ENCODE measurements around the gene NLN. TPM values are rescaled to one million over a fixed set of nuclear protein-coding genes. Genes with fewer than 3 reads are reported as not detected.
"Not testable (repeated sequence)": the region's sequence is repeated elsewhere in the genome, so short reads cannot be mapped to it uniquely, and the experiment has no call there.

NLN gene
- total and polyA plus RNA-seq, 3 experiments from 2014 or later, result 2.7 to 30.4 (median 27.9) TPM

DNA sequence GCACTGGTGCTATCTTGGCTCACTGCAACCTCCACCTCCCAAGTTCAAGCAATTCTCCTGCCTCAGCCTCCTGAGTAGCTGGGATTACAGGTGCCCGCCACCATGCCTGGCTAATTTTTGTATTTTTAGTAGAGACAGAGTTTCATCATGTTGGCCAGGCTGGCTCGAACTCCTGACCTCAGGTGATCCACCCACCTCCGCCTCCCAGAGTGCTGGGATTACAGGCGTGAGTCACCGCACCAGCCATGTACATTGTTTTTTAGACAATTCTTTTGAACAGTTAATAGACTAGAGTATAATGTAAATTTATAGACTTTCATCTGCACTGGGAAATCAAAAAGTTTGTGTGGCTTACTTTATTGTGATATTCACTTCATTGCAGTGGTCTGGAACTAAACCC is 85.5 kb downstream of the NLN start:
- H3K9me3 Mint-ChIP-seq; DNase-seq; POLR2A ChIA-PET; H3K27me3 Mint-ChIP-seq; H3K27me3 ChIP-seq (ENCODE audit: insufficient read depth, low read length, poor library complexity, severe bottlenecking); H3K4me3 ChIP-seq (ENCODE audit: low read length); H3K4me3 Mint-ChIP-seq; H3K9me3 ChIP-seq (ENCODE audit: low read length); H3K36me3 ChIP-seq (ENCODE audit: insufficient read depth, low read length); CTCF ChIA-PET; H3K27ac Mint-ChIP-seq; H3K27ac ChIP-seq (ENCODE audit: low read depth, low read length): not testable (repeated sequence)
- peaks cover 8 to 19% (median 17%) of the 10 kb centered on the region in 3 donors for H3K4me1 Mint-ChIP-seq
- peaks cover 0 to 13% (median 4%) of the 10 kb centered on the region in 3 donors for H3K36me3 Mint-ChIP-seq
- peaks cover 14% of the 10 kb centered on the region for H3K4me1 ChIP-seq (ENCODE audit: insufficient read depth, low read length)

DNA sequence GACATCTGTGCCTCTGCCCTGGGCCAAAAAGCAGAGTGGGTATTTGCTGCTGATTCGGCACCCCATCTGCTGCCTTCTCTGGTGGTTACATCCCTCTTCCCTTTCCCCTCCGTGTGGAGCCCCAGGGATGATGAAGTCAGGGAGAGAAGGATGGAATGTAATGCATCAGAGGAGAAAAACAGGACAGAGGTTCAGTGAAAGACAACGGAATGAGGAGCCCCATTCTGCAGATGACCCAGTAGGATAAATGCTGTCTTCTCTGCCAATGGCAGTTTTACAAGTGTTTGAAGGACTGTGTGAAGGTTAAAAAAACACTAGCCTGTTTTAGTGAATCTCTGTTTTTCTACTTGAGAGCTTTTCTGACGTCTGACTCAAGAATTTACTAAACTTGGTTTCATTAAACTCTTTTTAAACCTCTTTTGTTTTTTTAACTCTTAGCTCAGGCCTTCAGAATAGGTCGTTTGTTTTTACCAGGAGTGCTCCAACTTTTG is 86.3 kb downstream of the NLN start:
- DNase-seq, result no peak
- Mint-ChIP-seq H3K27me3 (no peaks in the 10 kb centered on the region), H3K9me3 (no peaks in the 10 kb centered on the region), H3K4me3 (no peak overlapping the region), H3K27ac (no peak overlapping the region), H3K4me1 (peaks cover 11 to 27% (median 24%) of the 10 kb centered on the region in 3 donors), H3K36me3 (peaks cover under 1 to 13% (median 12%) of the 10 kb centered on the region in 3 donors)
- Histone ChIP-seq H3K36me3 (ENCODE audit: insufficient read depth, low read length) (no peaks in the 10 kb centered on the region), H3K27ac (ENCODE audit: low read depth, low read length) (no peak overlapping the region), H3K4me1 (ENCODE audit: insufficient read depth, low read length) (peaks cover 21% of the 10 kb centered on the region), H3K4me3 (ENCODE audit: low read length) (no peak overlapping the region), H3K9me3 (ENCODE audit: low read length) (no peaks in the 10 kb centered on the region), H3K27me3 (ENCODE audit: insufficient read depth, low read length, poor library complexity, severe bottlenecking) (no peaks in the 10 kb centered on the region)
- ChIA-PET CTCF (no interaction called here), POLR2A (no interaction called here)

DNA sequence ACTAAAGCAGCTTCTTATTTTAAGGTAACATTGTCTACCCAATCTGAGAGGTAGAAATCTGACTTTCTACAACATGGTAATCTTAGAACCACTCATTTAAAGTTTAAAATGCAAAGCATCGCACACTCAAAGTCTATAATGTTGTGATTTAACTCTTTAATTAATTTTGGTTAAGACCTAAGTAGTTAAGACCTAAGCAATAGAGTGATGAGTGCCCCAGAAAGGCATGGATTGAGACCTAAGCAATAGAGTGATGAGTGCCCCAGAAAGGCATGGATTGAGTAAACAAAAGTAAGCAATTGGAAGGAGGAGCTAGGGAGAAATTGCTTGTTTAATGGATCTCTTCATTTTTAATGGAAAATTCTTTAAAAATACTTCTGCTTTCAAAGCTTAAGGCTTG is 86.8 kb downstream of the NLN start:
- no peaks in the 10 kb centered on the region for H3K27me3 ChIP-seq (ENCODE audit: insufficient read depth, low read length, poor library complexity, severe bottlenecking)
- Mint-ChIP-seq H3K36me3 (peaks cover 1 to 13% (median 13%) of the 10 kb centered on the region in 3 donors), H3K9me3 (no peaks in the 10 kb centered on the region), H3K27ac (no peak overlapping the region), H3K4me3 (no peak overlapping the region), H3K4me1 (peaks cover 9 to 26% (median 21%) of the 10 kb centered on the region in 3 donors), H3K27me3 (no peaks in the 10 kb centered on the region)
- no peaks in the 10 kb centered on the region for H3K9me3 ChIP-seq (ENCODE audit: low read length)
- no peak for DNase-seq
- H3K27ac ChIP-seq (ENCODE audit: low read depth, low read length), result no peak overlapping the region
- no peaks in the 10 kb centered on the region for H3K36me3 ChIP-seq (ENCODE audit: insufficient read depth, low read length)
- CTCF ChIA-PET, result no interaction called here
- POLR2A ChIA-PET, result no interaction called here
- no peak overlapping the region for H3K4me3 ChIP-seq (ENCODE audit: low read length)
- H3K4me1 ChIP-seq (ENCODE audit: insufficient read depth, low read length), result peaks cover 17% of the 10 kb centered on the region

DNA sequence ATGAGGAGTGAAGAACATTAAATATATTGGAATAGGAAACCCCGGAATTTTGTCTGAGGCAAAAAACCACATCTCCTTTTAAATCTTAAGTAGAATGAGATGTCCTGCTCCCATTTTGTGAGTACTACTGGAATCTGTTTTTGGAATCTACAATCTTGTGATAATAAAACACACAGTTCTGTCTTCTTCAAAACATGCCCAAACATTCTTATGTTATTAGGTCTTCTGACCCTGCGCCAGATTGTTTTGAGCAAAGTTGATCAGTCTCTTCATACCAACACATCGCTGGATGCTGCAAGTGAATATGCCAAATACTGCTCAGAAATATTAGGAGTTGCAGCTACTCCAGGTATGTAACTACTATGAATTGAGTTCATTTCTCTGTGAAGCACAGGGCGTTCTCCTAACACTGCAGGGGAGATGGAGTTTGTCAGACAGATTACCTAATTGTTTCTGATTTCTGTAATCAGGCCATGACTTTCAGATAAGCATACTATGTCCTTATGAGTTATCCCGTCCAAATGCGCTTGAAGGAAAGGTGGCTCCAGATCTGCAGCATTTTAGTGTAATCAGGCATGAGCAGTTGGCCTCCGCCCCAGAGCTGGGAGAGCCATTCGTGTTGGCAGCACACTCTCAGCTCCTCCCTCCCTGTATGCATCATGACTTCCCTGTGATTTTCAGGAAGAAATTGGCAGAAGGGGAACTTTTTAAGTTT is 88.0 kb downstream of the NLN start:
- H3K4me1 Mint-ChIP-seq, result peaks cover 4 to 14% (median 11%) of the 10 kb centered on the region in 3 donors
- Histone ChIP-seq H3K4me1 (ENCODE audit: insufficient read depth, low read length) (peaks cover 10% of the 10 kb centered on the region), H3K4me3 (ENCODE audit: low read length) (no peak overlapping the region), H3K36me3 (ENCODE audit: insufficient read depth, low read length) (no peaks in the 10 kb centered on the region), H3K27ac (ENCODE audit: low read depth, low read length) (no peak overlapping the region), H3K9me3 (ENCODE audit: low read length) (no peaks in the 10 kb centered on the region), H3K27me3 (ENCODE audit: insufficient read depth, low read length, poor library complexity, severe bottlenecking) (no peaks in the 10 kb centered on the region)
- no peaks in the 10 kb centered on the region for H3K27me3 Mint-ChIP-seq
- H3K27ac Mint-ChIP-seq, result no peak overlapping the region
- CTCF ChIA-PET, result no interaction called here
- POLR2A ChIA-PET, result no interaction called here
- no peak overlapping the region for H3K4me3 Mint-ChIP-seq
- peaks cover 1 to 17% (median 15%) of the 10 kb centered on the region in 3 donors for H3K36me3 Mint-ChIP-seq
- no peak for DNase-seq
- H3K9me3 Mint-ChIP-seq, result no peaks in the 10 kb centered on the region

DNA sequence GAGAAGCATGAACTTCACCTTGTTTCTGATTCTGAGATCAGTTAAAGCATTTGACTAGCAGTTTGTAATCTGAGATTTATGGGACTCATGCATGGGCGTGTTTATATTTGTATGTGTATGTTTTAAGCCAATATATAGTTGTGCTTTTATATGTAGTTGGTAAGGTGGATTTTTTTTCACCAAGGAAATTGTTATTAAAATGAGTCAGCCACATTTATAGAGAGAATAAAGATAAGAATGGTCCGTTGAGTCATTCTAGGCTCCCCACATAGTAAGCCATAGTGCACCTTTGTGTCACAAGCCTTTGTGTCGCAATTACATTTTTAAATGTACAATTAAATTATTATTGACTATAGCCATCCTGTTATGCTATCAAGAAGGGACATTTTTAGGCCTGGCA is 89.0 kb downstream of the NLN start:
- H3K36me3 ChIP-seq (ENCODE audit: insufficient read depth, low read length), result no peaks in the 10 kb centered on the region
- POLR2A ChIA-PET, result no interaction called here
- Mint-ChIP-seq H3K4me3 (no peak overlapping the region), H3K9me3 (no peaks in the 10 kb centered on the region), H3K27ac (no peak overlapping the region), H3K4me1 (peaks cover 4 to 12% (median 9%) of the 10 kb centered on the region in 3 donors), H3K27me3 (no peaks in the 10 kb centered on the region), H3K36me3 (peaks cover 1 to 17% (median 11%) of the 10 kb centered on the region in 3 donors)
- peaks cover 10% of the 10 kb centered on the region for H3K4me1 ChIP-seq (ENCODE audit: insufficient read depth, low read length)
- no peaks in the 10 kb centered on the region for H3K27me3 ChIP-seq (ENCODE audit: insufficient read depth, low read length, poor library complexity, severe bottlenecking)
- H3K9me3 ChIP-seq (ENCODE audit: low read length), result no peaks in the 10 kb centered on the region
- no peak for DNase-seq
- H3K27ac ChIP-seq (ENCODE audit: low read depth, low read length), result no peak overlapping the region
- CTCF ChIA-PET, result no interaction called here
- H3K4me3 ChIP-seq (ENCODE audit: low read length), result no peak overlapping the region

DNA sequence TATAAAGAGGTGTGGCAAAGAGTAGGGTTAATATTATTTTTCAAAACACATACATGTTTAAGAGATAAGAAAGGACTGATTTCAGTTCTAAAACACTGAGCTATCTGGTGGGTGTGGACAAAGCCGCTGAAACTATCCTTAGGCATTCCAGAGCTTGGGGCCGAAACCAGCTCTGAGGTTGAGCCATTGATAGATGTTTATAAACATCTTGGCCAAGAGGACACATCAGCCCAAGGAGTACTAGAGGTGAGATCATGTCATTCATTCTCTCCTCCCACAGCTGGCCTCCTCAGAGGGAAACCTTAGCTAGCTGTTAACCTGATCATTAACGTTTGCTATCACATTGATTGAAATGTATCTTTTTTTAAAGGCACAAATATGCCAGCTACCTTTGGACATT is 89.9 kb downstream of the NLN start:
- Histone ChIP-seq H3K4me1 (ENCODE audit: insufficient read depth, low read length) (peaks cover 10% of the 10 kb centered on the region), H3K9me3 (ENCODE audit: low read length) (no peaks in the 10 kb centered on the region), H3K27ac (ENCODE audit: low read depth, low read length) (no peak overlapping the region), H3K27me3 (ENCODE audit: insufficient read depth, low read length, poor library complexity, severe bottlenecking) (no peaks in the 10 kb centered on the region), H3K4me3 (ENCODE audit: low read length) (no peak overlapping the region), H3K36me3 (ENCODE audit: insufficient read depth, low read length) (no peaks in the 10 kb centered on the region)
- no peaks in the 10 kb centered on the region for H3K27me3 Mint-ChIP-seq
- peak overlapping the region in 1 of 8 donors; percentile 82 for H3K27ac Mint-ChIP-seq
- H3K36me3 Mint-ChIP-seq, result peaks cover 1 to 17% (median 11%) of the 10 kb centered on the region in 3 donors
- no peak for DNase-seq
- H3K4me3 Mint-ChIP-seq, result no peak overlapping the region
- H3K4me1 Mint-ChIP-seq, result peaks cover 4 to 12% (median 9%) of the 10 kb centered on the region in 3 donors
- CTCF ChIA-PET, result no interaction called here
- H3K9me3 Mint-ChIP-seq, result no peaks in the 10 kb centered on the region
- POLR2A ChIA-PET, result no interaction called here

DNA sequence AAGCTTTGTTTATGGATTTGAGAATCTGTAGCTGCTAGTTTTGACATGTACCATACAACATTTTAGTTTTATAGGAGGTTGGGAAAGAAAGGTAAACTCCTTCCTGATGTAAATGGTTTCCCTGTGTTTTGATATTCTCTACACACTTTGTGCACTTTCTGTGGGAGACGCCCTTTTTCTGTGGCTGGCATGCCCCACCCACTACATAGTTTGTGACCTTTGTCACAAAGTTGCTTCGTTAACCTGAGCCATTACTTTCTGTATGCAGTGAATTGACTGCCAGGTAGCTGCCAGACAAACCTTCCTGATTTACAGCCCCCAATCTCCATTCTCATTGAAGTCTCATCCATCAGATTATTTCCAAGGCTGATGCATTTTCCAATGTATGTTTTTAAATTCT is 90.6 kb downstream of the NLN start:
- Histone ChIP-seq H3K36me3 (ENCODE audit: insufficient read depth, low read length) (no peaks in the 10 kb centered on the region), H3K27ac (ENCODE audit: low read depth, low read length) (no peak overlapping the region), H3K9me3 (ENCODE audit: low read length) (no peaks in the 10 kb centered on the region), H3K4me1 (ENCODE audit: insufficient read depth, low read length) (peaks cover 10% of the 10 kb centered on the region), H3K27me3 (ENCODE audit: insufficient read depth, low read length, poor library complexity, severe bottlenecking) (no peaks in the 10 kb centered on the region), H3K4me3 (ENCODE audit: low read length) (no peak overlapping the region)
- peaks cover 4 to 12% (median 9%) of the 10 kb centered on the region in 3 donors for H3K4me1 Mint-ChIP-seq
- H3K27me3 Mint-ChIP-seq, result no peaks in the 10 kb centered on the region
- H3K36me3 Mint-ChIP-seq, result peaks cover 1 to 17% (median 11%) of the 10 kb centered on the region in 3 donors
- H3K27ac Mint-ChIP-seq, result peak overlapping the region in 1 of 8 donors; percentile 71
- ChIA-PET POLR2A (no interaction called here), CTCF (no interaction called here)
- H3K9me3 Mint-ChIP-seq, result no peaks in the 10 kb centered on the region
- no peak for DNase-seq
- H3K4me3 Mint-ChIP-seq, result no peak overlapping the region

DNA sequence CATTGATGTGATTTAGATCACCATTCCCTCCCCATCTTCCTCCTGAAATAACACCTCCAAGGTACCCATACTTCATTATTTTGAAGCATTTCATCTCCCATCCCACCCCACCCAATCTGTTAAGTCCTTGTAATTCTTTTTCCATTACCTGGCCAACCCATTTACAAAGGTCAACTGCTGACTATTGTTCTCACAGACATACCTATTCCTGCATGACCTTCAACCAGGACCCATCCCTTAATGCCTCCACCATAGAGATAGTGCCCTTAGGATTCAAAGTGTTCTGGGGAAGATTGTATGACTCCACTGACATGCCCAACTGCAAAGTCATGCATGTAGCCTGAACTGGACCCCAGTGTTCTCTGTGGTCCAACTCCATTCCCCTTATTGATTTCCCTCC is 91.2 kb downstream of the NLN start:
- Histone ChIP-seq H3K4me3 (ENCODE audit: low read length) (no peak overlapping the region), H3K27me3 (ENCODE audit: insufficient read depth, low read length, poor library complexity, severe bottlenecking) (no peaks in the 10 kb centered on the region), H3K4me1 (ENCODE audit: insufficient read depth, low read length) (peaks cover 10% of the 10 kb centered on the region), H3K27ac (ENCODE audit: low read depth, low read length) (no peak overlapping the region), H3K9me3 (ENCODE audit: low read length) (no peaks in the 10 kb centered on the region), H3K36me3 (ENCODE audit: insufficient read depth, low read length) (no peaks in the 10 kb centered on the region)
- no peaks in the 10 kb centered on the region for H3K9me3 Mint-ChIP-seq
- no peaks in the 10 kb centered on the region for H3K27me3 Mint-ChIP-seq
- ChIA-PET POLR2A (no interaction called here), CTCF (no interaction called here)
- DNase-seq, result no peak
- peaks cover 4 to 12% (median 9%) of the 10 kb centered on the region in 3 donors for H3K4me1 Mint-ChIP-seq
- H3K4me3 Mint-ChIP-seq, result no peak overlapping the region
- peaks cover 1 to 17% (median 11%) of the 10 kb centered on the region in 3 donors for H3K36me3 Mint-ChIP-seq
- no peak overlapping the region for H3K27ac Mint-ChIP-seq

All from CD8-positive, alpha-beta memory T cell (primary cell).